HG03095 (cell line): ENCODE measurements around the gene CYLD.

Source experiments
- ATAC-seq: cut with Tn5 transposase; IDR thresholded peaks from one replicate; pipeline ENCODE4 v1.9.1; 2021; ENCODE audit warnings: moderate library complexity; ENCODE audit not compliant: unreplicated experiment

The CYLD gene

DNA sequence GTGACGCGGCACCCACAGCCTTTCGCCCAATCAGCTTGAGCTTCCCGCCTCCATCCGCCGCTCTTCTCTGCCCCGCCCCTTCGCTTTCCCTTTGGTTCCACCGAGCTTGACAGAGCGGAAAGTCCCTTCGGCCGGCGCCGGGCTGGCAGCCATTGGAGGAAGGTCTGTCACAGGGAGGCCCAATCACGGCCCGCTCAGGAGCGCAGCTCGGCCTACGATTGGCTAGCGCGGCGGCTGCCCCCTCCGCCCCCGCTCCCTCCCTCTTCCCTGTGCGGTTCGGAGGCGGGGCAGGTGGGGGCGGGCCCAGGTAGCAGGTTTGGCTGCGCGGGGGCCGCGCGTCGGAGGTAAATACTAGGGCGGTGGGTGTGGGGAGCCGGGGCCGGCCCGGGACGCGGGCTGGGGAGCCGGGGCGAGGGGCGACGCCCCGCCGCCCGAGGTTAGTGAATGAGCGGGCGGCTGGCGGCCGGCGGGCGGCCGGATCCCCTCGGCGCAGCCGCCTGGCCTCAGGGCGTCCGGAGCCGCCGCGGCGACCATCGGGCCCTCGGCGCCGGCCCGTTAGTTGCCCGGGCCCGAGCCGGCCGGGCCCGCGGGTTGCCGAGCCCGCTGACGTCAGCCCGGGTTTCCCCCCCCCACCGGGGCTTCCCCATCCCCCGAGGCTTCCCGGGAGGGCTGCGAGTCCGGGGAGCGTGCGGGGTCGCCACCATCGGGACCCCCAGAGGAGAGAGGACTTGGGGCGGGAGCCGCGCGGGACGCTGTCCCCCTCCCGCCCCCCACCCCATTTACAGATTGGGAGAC, at the start of gene CYLD:
CYLD (plus strand) TSS at position 306 of the 795 bp plus-strand sequence. CDS start 7,613 bp downstream, outside the sequence.
- peak; percentile 94 for ATAC-seq

DNA sequence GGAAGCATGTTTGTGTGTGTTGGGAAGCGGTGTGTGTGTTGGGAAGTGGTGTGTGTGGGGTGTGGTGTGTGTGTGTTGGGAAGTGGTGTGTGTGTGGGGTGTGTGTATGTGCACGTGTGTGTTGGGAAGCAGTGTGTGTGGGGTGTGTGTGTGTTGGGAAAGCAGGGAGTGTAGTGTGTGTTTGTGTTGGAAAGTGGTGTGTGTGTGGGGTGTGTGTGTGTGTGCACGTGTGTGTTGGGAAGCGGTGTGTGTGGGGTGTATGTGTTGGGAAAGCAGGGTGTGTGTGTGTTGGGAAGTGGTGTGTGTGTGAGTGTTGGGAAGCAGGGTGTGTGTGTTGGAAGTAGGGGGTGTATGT, 49.3 kb upstream of the CYLD start:
- ATAC-seq, result no peak

DNA sequence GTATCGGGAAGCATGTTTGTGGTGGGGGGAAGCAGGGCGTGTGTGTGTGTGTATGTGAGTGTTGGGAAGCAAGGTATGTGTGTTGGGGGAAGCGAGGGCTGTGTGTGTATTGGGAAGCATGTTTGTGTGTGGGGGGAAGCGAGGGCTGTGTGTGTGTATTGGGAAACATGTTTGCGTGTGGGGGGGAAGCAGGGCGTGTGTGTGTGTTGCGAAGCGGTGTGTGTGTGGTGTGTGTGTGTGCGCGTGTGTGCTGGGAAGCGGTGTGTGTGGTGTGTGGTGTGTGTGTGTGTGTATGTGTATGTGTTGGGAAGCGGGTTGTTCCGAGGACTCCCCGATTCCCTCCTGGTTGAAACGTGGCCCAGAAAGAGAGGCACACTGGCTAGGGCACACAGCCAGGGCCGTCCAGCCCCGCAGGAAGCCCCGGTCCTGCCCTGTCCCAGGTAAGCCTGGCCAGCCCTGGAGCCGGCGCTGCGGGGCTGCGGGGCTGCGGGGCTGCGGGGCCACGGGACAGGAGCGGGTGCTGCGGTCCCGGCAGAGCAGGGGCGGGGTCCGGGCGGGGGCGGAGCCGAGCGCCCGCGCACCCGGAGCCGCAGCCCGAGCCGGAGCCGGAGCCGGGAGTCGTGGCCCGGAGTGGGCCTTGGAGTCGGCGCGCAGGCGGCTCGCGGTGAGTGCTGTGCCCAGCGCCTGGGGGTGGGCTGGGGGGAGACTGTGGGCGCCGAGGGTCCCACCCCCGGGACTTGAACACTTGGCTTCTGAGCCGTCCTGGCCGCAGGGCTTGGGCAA, 48.7 kb upstream of the CYLD start, which contains the start of gene NOD2:
NOD2 (plus strand) TSS at position 608 of the 783 bp plus-strand sequence. CDS start 5,890 bp downstream, outside the sequence.
- no peak for ATAC-seq

DNA sequence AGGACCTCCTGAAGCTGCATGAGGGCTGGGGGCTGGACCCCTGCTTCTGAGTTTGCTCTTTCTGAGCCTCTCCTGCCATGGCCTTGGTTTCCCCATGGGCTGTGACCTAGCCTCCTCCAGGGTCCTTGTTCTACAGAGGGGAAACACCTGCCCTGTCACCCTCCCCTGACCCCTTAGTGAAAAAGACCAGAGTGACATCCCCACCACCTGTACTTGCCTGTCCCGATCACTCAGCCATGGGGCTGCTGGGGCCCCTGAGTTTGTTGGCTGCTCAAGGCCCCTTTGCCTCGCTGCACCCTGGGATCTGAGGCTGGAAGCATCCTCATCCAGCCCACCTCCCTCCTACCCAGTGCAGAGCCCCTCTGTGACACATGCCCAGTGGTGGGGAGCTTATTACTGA, 47.7 kb upstream of the CYLD start:
- no peak for ATAC-seq

DNA sequence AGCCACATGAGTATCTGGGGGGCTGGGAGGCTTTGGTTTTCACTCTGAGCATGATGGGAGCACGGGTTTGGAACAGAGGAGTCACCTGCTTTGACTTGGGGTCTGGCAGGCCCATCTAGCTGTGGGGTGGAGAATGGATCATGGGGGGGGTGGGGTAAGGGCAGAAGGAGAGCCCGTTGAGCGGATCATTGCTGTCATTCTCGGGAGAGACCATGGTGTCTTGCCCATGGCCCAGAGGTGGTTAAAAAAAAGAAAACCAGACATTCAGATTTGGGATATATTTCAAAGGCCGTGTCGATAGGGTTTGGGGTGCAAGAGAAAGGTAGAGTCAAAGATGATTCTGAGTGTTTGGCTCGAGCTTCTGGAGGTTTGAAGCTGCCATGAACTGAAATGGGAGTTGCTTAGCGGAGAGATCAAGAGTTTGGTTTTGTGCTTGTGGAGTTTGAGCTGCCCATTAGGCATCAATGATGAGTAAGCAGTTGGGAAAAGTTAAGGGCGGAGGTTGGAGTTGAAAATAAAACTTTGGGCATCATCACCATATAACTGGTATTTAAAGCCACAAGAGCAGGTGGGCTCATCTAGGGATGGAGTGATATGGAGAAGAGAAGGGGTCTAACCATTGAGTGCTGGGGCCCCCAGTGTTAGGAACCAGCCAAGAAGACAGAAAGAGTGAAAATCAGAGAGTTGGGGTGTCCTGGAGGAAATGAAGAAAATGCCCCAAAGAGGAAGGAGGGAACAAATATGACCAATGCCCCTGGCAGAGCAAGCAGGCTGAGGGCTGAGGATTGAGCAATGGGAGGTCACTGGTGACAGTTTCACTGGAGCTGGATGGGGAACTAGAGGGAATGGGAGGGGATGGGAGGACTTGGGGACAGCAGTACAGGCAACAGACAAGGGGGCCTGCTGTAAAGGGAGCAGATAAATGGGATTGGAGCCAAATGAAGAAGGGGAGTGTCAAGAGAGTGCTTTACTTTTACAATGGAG, 46.6 kb upstream of the CYLD start:
- ATAC-seq, result no peak

DNA sequence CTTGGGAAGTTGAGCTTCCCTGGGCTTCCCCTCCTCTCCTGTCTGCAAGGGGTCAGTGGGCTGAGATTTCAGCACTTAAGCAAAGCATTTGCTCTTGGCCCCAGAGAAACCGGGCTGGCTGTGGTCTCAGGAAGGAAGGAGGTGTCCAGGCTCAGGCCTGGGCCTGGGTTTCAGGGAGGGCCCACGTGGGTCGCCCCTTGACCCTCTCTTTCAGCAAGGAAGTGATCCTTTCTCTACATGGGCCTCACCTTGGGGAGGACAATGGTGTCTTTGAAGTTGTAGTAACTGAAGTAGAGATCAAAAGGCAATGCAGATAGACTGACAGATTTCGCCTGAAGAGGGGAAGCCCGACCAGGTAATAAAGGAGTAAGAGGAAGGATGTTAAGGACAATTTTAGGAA, 45.8 kb upstream of the CYLD start:
- peak; percentile 32 for ATAC-seq

DNA sequence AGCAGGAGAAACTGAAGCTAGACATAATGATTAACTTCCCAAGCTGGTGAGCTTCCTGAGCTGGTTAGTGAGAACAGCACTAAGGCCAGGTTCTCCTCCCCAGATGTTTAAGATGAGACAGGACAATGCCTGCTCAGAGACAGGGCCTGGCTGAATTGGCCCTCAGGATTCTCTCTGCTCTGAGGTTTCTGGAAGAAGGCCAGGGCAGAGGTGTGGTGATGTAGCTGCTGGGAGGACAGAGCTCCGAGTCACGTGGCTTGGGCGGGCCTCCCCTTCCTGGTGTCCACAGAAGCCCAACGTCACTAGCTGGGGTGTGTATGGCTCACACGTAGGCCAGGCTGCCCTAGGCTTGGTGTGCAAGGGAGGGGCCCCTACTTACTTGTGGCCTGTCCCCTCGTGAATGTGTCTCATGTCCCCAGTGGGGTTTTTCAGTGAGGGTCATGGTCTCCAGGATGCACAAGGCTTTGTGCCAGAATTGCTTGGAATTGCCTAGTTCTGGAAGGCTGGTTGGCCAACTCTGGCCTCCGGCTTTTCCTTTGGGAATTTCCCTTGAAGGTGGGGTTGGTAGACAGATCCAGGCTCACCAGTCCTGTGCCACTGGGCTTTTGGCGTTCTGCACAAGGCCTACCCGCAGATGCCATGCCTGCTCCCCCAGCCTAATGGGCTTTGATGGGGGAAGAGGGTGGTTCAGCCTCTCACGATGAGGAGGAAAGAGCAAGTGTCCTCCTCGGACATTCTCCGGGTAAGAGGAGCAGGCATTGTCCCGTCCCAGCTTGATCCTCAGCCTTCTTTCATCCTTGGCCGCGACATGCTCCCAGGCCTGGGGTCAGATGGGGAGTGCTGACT, 45.1 kb upstream of the CYLD start:
- peak; percentile 56 for ATAC-seq

DNA sequence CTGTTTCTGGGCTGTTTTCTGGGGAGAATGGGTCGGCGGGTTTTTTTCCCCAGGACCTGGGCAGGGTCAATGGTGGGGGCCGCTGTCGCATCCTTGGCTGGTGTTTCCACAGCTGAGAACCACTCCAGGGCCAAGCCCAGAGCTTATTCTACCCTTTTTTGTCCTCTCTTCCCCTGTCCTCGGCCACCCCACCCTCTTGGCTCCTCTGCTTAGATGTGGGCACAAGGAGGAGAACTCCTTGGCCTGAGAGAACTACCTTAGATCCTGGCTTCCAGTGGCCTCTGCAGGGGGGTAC, 44.5 kb upstream of the CYLD start:
- no peak for ATAC-seq

DNA sequence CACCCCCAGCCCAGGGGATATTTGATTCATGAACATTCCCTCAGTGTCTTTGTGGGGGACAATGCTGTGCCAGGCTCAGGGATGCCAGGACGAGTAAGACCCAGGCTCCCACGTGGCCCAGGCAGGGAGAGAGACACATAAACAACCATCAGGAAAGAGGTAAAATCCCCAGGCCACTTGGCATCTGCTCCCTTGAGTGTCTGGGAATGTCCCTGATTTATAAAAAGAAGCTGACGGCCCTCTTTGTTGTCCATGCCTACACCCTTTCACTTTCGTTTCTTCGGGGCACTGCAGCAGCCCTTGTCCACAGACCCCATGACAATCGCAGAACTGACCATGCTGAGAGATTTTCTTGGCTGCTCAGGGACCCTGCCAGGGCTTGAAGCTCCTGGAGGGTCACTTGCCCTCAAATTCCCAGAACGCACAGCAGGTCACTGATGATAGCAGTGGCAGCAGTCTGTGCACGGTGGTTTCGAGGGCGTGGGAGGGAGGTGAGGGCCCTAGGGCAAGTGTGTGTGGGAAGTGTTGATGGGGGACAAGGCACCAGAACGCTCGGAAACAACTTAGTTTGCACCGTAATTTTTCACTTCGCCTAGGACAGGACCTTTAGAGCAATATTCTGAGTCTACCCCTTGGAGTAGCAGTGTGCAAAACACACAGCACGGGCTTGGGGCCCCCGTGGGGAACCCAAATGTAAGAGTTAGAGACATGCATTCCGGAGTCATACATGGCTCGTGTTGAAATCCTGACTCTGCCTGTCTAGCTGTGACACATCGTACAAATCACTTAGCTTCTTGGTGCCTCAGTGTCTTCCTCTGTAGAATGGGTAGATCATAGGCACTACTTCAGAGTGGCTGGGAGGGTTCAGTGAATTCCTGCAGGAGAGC, 43.8 kb upstream of the CYLD start:
- ATAC-seq, result peak; percentile 30

DNA sequence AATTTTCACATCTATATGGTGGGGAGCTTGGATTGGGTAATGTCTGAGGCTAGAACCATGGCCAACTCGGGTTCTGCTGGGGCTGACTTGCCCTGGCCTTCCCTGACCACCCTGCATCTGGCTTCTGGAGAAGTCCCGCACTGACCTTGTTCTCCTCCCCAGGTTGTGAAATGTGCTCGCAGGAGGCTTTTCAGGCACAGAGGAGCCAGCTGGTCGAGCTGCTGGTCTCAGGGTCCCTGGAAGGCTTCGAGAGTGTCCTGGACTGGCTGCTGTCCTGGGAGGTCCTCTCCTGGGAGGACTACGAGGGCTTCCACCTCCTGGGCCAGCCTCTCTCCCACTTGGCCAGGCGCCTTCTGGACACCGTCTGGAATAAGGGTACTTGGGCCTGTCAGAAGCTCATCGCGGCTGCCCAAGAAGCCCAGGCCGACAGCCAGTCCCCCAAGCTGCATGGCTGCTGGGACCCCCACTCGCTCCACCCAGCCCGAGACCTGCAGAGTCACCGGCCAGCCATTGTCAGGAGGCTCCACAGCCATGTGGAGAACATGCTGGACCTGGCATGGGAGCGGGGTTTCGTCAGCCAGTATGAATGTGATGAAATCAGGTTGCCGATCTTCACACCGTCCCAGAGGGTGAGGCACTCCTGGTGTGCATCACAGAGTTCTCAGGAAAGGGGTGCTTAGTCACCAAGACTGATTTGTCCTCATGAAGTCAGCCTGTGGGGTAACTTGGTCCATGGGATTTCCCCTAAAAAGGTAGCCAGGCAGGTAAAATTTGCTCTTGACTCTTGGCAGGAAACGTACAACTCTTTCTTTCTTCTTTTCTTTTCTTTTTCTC, 42.3 kb upstream of the CYLD start:
- no peak for ATAC-seq

DNA sequence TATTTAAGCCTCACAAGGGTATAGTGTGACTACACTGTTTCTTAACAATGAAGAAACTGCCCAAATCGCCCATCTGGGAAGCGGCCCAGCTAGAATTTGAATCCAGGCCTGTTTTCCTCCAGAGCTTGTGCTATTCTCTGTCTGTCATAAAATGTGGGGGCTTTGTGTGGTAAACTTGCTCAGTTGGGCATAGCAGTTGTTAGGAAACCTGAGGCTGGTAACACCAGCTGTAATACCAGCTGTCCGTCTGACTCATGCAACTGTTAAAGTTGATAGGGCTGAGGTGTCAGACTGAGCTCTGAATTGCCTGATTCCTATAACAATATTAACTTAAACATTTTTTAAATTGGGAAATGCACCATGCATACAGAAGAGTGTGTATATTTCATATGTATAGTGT, 39.2 kb upstream of the CYLD start:
- ATAC-seq, result no peak

DNA sequence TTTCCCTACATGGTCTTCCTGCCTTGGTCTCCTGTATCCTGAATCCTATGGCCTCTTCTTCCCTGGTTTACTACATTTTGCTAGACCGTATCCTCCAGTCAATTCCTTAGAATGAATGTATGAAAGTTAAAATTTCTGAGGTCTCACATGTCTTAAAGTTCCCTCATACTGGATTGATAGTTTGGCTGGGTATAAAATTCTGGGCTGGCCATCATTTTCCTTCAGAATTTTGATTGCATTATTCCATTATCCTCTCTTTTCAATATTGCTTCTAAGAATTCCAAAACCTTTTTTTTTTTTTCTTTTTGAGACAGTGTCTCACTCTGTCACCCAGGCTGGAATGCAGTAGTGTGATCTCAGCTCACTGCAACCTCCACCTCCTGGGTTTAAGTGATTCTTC, 37.6 kb upstream of the CYLD start:
- ATAC-seq, result no peak

DNA sequence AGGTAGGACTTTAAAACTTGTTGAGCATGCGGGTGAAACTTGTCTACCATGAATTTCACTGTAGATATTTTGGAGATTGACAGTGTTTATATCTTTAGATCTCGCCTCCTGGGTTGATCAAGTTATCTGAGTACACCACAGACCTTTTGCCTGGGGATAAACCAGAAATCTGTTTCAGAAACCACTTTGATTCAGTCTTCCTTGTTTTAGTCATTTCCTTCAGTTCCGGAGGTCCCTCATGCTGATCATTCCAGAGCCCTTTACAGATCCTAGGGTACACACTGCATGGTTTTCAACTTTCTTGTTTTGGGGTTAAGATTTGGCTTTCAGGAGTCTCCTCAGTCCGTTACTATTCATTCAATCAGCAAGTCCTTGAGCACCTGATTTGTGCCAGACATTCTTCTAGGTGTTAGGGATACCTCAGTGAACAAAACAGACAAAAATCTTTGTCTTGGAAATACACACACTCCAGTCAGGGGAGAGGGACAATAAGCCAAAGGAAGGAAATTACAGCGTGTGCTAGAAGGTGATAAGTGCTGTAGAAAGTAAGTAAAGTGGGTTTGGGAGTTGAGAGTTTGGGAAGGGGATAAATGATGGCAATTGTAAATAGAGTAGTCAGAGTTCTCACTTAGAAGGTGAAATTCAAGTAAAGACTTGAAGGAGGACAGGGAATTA, 36.3 kb upstream of the CYLD start:
- ATAC-seq, result no peak

DNA sequence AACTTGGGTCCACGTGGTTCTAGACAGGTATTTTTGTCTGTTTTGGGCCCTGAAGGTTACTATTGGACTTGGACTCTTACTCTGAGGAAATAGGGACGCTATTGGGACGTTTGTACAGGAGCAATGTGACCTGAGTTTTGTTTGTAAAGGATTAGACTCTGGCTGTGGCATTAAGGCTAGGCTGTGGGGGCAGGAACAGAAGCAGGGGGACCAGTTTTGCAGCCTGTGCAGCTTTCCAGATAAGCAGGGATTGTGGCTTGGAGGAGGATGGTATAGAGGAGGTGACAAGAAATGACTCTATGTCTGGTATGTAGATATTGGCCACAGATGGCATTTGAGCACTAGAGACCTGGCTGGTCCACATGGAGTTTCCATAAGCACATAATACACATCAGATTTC, 35.6 kb upstream of the CYLD start:
- no peak for ATAC-seq

DNA sequence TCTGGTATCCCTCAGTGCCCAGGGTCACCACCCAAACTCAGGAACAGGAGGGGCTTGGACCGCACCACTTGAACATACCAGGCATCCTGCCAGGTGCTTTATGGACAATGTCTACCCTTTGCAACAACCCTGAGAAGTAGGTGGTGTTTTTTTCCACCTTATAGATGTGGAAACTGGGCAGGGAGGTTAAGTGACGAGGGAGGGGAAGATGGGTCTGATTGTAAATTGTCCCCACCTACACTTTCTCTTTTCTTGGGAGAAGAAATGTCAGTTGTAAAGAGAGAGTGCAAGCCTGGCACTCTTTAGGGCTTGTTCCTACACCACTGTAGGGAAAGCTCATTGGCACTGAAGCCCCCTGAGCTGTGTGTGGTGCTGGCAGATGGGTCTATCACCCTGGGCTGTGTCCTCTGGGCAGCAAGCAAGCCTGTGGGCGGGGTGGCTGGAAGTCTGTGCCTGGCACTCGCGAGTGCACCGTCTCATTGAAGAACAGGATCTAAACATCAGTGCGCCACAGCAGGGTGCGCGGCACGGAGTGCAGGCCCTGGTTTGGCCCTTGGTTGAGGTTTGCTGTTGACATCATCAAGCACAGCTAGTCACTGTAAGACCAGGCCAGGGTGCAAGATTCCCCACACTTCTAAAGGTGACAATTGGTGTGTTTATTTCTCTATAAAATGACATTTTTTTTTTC, 33.4 kb upstream of the CYLD start:
- no peak for ATAC-seq

DNA sequence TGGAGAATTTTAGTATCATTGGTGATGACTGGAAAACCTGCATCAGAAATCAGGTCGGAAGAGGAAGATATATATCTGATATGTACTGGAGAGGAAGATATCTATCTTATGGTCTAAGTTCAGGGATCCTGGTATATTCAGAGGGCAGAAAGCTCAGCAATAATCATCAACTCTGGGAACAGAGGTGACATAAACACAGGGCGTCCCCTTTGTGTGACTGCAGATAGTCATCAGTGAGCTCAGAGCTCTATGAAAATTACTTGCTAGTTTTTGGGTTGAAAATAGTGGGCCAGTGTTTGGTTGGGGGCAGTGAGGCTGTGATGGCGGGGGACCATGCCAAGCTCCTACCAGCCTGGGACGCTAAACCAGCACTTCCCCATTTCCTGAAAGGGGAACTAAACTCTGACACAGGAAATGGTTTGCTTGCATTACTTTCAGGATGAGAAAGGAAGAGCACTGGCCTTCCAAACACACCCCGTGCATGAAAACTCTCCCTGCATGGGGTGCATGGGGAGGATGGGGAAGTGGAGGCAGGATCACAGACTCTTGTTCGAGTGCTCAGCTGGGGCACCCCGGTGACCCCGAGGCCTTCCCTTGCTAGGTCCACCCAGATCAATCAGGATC, 32.7 kb upstream of the CYLD start:
- no peak for ATAC-seq

DNA sequence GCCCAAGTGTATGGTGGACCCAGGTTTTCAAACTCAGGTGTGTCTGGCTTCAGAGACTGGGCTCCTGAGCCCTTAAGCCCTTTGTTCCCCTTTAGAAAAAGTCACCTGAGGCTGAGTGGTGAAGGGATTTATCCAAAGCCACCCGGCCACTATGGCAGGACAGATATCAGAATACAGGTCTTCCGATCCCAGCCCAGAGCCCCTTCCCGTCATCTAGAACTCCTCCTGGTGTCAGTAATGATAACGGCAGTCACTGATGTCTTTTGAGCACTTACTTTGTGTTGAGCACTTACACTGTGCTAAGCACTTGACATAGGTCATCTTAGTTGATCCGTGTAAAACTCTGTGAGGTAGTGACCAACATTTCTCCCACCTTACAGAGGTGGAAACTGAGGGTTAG, 31.9 kb upstream of the CYLD start:
- no peak for ATAC-seq
